Left renal pelvis (tissue), 4 donors: ENCODE data around the gene SRGAP3. TPM values are rescaled to one million over a fixed set of nuclear protein-coding genes. Genes with fewer than 3 reads are reported as not detected.

ENCODE experiments used
- DNase-seq, 4 donors: peaks; one replicate each; pipeline ENCODE4 v3.0.0-alpha.2; 2013; ENCODE audit warnings: low read depth in 4 of 4, low spot score in 3 of 4
- polyA plus RNA-seq, 4 donors: library from polyadenylated mRNA; unstranded; fragments of 120-200 nt; gene quantifications; one replicate each; pipeline ENCODE4 v1.2.1, GENCODE V29; 2013; ENCODE audit not compliant: insufficient read length in 4 of 4

SRGAP3 gene
- polyA plus RNA-seq, 4 donors: 16.5 to 21.5 (median 18.7) TPM

- DNase-seq: no peak
Observed at GRCh38 chr3:9123840-9124239, 125.6 kb downstream of the SRGAP3 start.

GRCh38 chr3:9122732-9123364 lies 126.6 kb downstream of the SRGAP3 start:
- DNase-seq: no peak

- DNase-seq: no peak
Observed at GRCh38 chr3:9121366-9122001, 128.0 kb downstream of the SRGAP3 start.

- DNase-seq: no peak
Observed at GRCh38 chr3:9119331-9119730, 130.1 kb downstream of the SRGAP3 start.

- DNase-seq: no peak
Observed at GRCh38 chr3:9118222-9118621, 131.2 kb downstream of the SRGAP3 start.

GRCh38 chr3:9117220-9117619 lies 132.2 kb downstream of the SRGAP3 start:
- DNase-seq: no peak

GRCh38 chr3:9116336-9116735 lies 133.1 kb downstream of the SRGAP3 start:
- no peak for DNase-seq

- DNase-seq: no peak
Observed at GRCh38 chr3:9115336-9115735, 134.1 kb downstream of the SRGAP3 start.

GRCh38 chr3:9113040-9113439 lies 136.4 kb downstream of the SRGAP3 start:
- DNase-seq: no peak

- no peak for DNase-seq
Observed at GRCh38 chr3:9111866-9112265, 137.6 kb downstream of the SRGAP3 start.

- no peak for DNase-seq
Observed at GRCh38 chr3:9111417-9111816, 138.0 kb downstream of the SRGAP3 start.

- DNase-seq: no peak
Observed at GRCh38 chr3:9110802-9111201, 138.6 kb downstream of the SRGAP3 start.

GRCh38 chr3:9110316-9110715 lies 139.1 kb downstream of the SRGAP3 start:
- no peak for DNase-seq

GRCh38 chr3:9109568-9109914 lies 139.9 kb downstream of the SRGAP3 start:
- DNase-seq: no peak

GRCh38 chr3:9108876-9109567 lies 140.4 kb downstream of the SRGAP3 start:
- no peak for DNase-seq

GRCh38 chr3:9107738-9108137 lies 141.7 kb downstream of the SRGAP3 start:
- DNase-seq: no peak

- no peak for DNase-seq
Observed at GRCh38 chr3:9105421-9105820, 144.0 kb downstream of the SRGAP3 start.

GRCh38 chr3:9104121-9104520 lies 145.3 kb downstream of the SRGAP3 start:
- DNase-seq: no peak

- no peak for DNase-seq
Observed at GRCh38 chr3:9102240-9102981, 147.0 kb downstream of the SRGAP3 start.

- DNase-seq: no peak
Observed at GRCh38 chr3:9101286-9101685, 148.2 kb downstream of the SRGAP3 start.

- DNase-seq: no peak
Observed at GRCh38 chr3:9100513-9100894, 148.9 kb downstream of the SRGAP3 start.
